T-helper 2 cell (primary cell): ENCODE measurements around the gene DNAJC25.
"Not testable (repeated sequence)": the region's sequence is repeated elsewhere in the genome, so short reads cannot be mapped to it uniquely, and the experiment has no call there.

ENCODE experiments used
- DNase-seq, 5 experiments: peaks; one replicate each; pipeline versions ENCODE4 v3.0.0 to v3.0.0-alpha.2; 2012 to 2022

DNAJC25 gene

GRCh38 chr9:111668601-111669000 lies 37.5 kb downstream of the DNAJC25 start:
- not testable (repeated sequence) for DNase-seq

- no peak for DNase-seq
These were observed 43.2 kb downstream of the DNAJC25 start for GRCh38 chr9:111674319-111674718.

GRCh38 chr9:111676116-111676515 lies 45.0 kb downstream of the DNAJC25 start:
- DNase-seq, result no peak

GRCh38 chr9:111678293-111678692 lies 47.2 kb downstream of the DNAJC25 start:
- DNase-seq, result no peak

DNA sequence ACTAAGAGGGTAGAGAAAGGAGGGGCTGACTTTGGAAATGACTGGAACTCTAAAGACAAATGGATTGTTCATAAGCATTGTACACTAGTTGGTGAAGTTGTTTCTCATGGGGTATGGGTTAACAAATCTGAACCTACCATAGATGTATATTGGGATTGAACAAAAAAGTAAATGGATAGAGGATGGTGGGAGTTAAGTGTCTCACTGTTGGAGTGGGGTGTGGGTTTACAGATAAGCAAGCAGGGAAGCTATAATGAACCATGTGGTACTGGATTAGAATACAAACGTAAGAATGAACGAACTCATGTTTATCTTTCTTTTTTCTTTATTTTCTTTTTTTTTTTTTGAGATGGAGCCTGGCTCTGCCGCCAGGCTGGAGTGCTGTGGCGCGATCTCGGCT lies 48.1 kb downstream of the DNAJC25 start:
- no peak for DNase-seq

GRCh38 chr9:111683392-111683791 lies 52.3 kb downstream of the DNAJC25 start:
- DNase-seq, result no peak

GRCh38 chr9:111691672-111692329 lies 60.7 kb downstream of the DNAJC25 start:
- DNase-seq, result peak in 1 of 5 experiments; percentile 33

- no peak for DNase-seq
These were observed 65.7 kb downstream of the DNAJC25 start for GRCh38 chr9:111696796-111697195.

DNA sequence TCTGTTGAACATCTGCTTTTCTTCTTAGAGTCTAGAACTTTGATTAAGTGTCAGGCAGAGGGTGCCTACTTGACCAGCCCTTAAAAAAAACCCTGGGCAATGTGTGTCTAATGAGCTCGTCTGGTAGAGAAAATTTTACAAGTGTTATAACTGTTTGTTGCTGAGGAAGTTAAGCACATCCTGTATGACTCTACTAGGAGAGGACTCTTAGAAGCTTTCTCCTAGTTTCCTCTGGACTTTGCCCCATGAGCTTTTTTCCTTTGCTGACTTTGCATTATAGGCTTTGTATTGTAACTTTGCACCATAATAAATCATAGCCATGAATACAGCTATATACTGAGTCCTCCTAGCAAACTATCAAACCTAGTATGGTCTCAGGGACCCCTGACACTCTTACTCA lies 69.6 kb downstream of the DNAJC25 start:
- DNase-seq, result no peak
